GM21723 (cell line): ENCODE measurements around the gene NCAPG2.
"Not testable (repeated sequence)": the region's sequence is repeated elsewhere in the genome, so short reads cannot be mapped to it uniquely, and the experiment has no call there.

Experiments
- ATAC-seq: cut with Tn5 transposase; IDR thresholded peaks from one replicate; pipeline ENCODE4 v1.9.1; 2021; ENCODE audit warnings: mild to moderate bottlenecking, moderate library complexity; ENCODE audit not compliant: unreplicated experiment

NCAPG2 gene

DNA sequence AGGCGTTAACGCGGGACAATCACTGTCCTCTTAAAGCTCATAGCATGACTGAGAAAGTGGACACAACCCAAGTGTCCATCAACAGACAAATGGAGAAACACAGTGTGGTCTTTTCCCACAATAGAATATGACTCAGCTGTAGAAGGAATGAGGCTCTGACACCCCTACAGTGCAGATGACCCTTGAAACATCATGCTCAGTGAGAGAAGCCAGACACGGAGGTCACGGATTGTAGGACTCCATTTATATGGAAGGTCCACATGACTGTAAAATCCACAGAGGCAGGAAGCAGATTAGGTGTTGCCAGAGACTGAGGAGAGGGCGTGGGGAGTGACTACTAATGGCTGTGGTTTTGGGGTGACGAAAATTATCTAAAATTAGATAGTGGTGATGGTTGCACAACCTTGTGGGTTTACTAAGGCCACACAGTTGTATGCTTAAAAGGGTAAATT is 6.1 kb upstream of the NCAPG2 start:
- peak; percentile 75 for ATAC-seq

DNA sequence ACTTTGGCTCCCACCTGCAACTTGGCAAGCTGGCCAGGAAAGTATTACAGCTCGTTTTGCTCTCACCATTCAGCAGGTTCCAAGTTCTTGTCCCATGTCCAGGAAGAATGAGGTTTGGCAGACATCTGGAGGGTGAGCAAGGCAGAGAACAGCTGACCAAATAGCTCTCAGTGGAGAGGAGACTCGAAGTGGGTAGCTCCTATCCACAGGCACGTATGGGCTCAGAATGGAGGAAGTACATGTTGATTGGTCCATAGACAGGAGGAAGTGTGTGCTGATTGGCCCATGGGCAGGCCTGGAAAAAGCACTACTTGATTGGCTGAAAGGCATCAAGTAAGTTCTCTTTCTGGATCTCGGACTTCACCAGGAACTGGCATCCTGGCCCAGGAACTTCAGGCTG is 3.0 kb upstream of the NCAPG2 start:
- ATAC-seq: no peak

DNA sequence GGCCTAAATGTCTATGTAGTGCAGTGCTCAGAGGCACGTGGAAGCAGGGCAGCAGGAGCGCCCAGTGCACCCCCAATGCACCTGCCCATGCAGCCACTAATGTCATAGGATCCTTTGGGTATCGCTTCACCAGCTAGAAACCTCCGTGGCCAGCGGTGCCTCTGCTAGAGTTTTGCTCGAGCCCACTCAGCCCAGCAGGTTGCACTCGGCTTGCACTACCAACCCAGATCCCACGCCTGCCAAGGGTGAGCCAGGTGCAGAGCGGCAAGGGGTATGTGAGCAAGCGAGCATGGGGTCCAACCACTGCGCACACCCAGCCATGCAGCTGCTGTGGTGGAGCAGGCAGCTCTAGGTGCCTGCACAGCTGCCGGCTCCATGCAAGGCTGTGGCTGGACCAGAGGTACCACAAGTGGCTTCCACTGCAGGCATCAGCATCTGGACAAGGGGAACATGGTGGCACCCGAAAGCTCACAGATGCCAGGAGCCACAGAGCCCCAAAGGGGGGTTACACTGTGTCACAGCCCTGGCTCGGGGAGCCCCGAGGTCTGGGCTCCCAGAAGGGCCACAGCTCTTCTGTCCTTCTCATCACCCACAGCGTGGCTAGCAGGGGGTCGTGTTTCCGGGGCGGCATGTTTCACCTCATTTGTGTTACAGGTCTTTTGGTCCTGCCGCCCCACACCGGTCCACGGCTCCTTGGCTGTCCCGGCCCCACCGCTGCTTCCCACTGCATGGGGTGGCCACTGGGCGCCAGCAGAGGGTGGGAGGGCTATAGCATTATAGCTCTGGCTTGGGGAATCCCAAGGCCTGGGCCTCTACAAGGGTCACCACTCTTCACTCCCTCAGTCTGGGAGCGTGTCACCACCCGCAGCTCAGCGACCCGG is 2.3 kb upstream of the NCAPG2 start:
- no peak for ATAC-seq

DNA sequence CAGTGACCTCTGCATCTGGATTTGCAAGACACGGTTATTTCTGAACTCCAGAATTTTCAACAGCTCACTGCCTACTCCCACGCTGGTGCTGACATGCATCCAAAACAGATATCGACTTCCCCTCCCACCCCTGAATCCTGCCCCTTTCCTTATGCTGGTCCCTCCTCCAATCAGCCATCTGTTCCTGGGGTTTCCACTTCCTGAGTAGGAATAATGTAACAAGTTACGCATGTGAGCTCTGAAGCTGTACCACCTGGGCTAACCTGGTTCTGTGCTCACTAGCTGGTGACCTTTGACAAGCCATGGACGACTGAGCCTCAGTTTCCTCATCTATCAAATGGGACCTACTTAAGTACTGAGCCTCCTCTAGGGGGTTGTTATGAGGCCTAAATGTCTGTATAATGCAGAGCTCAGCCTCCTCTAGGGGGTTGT is 1.7 kb upstream of the NCAPG2 start:
- no peak for ATAC-seq

DNA sequence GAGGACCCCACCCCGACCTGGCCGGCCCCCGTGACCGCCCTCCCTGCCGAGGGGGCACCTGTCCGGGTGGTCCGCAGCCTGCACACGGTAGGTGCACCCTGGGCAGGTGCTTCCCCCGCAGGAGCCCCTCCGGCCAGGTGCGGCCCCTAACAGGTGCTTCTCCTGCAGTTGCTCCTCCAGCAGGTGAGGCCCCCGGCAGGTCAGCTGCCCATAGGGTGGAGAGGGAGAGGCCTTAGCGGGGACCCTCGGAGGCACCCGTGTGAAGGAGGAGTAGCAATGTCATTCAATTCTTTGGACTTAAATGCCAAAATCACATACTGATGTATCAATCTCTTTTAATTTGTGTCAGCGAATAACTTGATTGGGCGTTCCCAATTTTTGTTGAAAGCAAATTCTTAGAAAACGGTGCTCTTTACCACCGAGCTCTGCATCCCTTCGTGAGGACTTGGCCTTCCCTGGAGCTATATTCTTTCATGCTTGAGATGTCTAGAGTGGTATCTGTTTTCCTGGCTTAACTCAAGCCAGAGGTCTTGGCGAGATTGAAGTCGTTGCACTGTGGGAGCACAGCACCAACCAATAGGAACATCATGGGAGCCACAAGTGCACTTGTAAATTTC is 738 bp upstream of the NCAPG2 start:
- ATAC-seq: no peak

DNA sequence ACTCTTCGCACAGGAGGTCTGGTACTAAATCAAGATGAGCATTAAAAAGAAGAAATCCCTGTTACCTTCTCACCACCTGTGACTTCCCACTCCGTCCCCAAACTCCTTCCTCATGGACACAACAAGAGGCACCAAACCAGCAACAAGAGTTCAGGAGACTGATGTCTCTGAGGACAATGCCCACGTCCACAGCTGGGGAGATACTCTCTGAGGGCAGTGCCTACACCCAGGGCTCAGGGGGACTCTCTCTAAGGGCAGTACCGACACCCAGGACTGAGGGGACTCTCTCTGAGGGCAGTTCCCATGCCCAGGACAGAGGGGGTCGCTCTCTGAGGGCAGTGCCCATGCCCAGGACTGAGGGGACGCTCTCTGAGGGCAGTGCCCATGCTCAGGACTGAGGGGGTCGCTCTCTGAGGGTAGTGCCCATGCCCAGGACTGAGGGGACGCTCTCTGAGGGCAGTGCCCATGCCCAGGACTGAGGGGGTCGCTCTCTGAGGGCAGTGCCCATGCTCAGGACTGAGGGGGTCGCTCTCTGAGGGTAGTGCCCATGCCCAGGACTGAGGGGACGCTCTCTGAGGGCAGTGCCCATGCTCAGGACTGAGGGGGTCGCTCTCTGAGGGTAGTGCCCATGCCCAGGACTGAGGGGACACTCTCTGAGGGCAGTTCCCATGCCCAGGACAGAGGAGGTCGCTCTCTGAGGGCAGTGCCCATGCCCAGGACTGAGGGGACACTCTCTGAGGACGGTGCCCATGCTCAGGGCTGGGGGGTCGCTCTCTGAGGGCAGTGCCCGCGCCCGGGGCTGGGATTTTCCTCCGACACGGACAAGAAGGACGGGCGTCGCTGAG is 703 bp downstream of the NCAPG2 start:
- ATAC-seq: not testable (repeated sequence)

DNA sequence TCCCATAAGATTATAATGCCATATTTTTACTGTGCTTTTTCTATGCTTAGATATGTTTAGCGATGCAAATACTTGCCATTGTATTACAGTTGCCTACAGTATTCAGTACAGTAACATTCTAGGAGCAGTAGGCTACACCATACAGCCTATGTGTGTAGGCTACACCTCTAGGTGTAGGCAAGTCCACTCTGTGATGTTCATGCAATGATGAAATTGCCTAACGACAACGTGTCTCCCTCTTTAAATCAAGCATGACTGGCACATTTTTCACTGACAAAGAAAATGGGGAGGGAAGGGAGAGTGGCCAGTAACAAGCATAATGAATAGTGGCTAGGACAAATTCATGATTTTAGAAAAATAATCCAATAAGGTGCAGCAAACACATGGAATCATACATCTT is 1.7 kb downstream of the NCAPG2 start:
- ATAC-seq: no peak

DNA sequence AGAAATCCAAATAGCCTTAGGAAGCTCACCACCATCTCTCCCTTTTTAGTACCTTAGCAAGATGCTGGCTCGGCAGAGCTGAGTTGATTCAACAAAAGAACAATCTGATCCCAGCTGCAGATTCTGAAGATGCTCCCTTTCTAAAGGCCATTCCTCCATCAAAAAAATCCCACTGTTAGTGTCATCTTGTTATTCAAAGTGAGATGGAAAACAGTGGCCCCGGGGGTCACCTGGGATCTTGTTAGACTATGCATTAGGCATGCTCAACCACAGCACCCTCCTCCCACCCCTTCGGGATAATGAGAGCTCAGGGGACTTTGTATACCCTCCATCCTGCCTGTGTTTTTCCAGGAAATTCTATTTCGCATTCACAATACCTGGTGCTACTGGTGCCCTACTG is 2.4 kb downstream of the NCAPG2 start:
- ATAC-seq: no peak

DNA sequence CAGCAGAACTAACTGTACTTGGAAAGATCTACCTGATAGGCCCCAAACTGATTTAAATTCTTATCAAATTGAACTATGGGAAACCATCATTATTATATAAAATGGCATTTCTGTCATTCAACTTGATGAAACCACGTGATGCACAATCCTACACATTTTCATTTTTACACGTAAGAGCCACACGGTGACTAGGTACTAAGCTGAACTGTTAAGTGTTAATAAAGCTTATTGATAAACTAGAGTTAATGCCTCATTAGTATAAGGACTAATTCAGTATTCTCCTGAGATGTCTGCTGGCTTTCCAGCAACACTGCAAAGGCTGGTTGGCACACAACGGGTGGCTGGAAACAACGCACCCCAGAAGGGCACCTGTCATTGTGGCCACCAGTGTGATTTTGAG is 4.6 kb downstream of the NCAPG2 start:
- no peak for ATAC-seq

DNA sequence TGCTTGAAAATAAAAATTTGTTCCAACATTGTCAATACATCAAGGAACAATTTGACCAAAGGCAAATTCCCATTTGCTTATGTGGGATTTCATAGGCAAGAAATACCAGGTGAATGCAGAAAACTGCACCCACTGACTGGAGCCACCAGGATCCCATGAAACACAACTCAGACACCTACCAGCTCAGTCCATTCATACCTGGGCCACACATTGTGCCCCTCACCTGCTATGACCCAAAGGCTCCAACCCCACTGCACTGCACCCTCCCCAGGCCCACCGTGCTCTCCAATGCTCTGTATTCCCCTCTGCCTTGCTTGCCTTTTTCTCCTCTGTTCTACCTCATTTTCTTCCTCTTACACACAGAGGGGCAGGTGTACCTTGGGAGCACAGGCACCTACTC is 5.3 kb downstream of the NCAPG2 start:
- no peak for ATAC-seq

DNA sequence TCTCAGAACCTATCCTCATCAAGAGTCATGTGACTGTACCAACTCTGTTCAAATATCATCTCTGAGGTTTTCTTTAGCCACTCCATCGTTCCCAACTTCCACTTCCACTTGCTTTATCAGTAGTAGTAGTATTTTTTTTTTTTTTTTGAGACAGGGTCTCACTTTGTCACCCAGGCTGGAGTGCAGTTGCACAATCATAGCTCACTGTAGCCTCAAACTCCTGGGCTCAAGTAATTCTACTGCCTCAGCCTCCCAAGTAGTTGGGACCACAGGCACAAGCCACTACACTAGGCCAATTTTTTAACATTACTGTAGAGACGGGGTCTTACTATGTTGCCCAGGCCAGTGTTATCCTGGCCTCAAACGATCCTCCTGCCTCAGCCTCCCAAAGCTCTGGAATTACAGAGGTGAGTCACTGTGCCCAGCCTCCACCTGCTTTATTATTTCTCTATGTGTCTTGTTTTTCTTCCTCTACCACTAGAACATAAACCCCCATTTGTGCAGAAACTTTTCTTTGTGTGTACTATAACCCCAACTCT is 5.9 kb downstream of the NCAPG2 start:
- ATAC-seq: no peak

DNA sequence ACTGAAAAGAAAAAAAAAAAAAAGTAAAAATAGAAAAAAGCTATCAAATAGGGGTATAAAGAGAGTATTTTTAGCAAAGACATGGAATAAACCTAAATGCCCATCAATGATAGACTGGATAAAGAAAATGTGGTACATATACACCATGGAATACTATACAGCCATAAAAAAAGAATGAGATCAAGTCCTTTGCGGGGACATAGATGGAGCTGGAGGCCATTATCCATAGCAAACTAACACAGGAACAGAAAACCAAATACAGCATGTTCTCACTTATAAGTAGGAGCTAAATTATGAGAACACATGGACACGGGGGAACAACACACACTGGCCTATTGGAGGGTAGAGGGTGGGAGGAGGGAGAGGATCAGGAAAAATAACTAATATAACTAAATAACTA is 7.0 kb downstream of the NCAPG2 start:
- not testable (repeated sequence) for ATAC-seq

DNA sequence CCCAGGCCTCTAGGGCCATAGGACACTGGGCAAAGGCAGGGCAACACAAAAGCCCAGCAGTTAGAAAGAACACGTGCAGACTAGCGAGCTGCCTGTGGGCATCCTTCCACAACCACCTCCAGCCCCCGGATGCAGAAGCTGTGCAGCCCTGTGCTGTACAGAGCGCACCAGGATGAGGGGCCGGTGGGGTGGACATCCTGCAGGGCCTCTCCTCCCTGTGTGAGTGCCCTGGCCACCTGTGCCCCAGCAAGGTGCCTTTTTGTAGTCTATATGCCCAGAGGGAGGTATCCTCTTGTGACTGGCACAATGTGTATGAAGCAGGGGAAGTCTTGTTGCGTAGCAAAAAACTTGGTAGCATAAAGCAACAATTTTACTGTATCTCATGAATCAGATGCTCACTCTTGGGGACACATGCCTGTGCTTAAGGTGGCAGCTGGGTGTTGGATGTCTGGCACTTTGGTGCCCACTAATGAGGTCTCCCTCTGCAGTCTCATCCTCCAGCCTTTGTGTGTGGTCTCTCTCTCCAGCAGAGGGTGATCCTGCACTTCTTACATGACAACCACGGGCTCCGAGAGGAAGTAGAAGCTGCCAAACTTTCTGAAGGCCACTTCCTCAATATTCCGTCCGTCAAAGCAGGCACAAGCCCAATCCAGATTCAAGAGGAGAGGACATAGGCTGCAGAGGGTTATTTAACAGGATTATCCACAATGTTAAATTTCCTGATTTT is 8.7 kb downstream of the NCAPG2 start:
- peak; percentile 89 for ATAC-seq

DNA sequence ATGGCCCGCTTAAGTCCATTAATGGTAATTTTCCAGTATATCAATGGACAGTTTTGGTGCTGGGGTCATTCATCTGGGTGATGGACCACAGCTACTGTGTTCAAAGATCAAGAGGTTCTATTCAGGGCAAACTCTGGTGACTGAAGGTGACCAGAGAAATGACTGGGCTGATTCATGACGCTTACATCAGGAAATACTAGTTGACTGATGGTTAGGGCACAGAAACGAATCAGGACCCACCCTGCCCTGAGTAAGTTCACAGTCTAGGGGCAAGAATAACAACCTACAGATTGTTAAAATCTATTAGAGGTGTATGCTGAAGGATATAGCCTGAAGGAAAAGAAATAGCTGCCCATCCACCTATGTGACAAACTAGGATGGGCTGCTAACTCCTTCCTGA is 9.5 kb downstream of the NCAPG2 start:
- no peak for ATAC-seq

DNA sequence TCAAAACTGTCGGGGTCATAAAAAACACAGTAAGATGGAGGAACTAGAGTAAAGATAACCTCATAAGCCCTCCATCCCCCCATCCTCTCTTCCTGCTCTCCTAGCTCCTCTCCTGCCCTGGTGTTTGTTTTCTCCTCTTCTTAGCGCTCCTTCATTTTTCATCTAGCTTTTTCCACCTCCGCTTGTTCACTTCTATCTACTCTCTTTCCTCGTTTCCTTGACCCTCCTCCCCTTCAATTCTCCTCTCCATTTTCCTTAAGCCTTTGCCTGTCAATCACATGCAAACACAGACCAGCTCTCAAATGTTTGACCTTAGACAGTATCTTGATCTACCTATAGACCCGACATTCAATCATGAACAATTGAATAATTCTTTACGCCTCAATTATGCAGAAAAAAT is 10.0 kb downstream of the NCAPG2 start:
- no peak for ATAC-seq

DNA sequence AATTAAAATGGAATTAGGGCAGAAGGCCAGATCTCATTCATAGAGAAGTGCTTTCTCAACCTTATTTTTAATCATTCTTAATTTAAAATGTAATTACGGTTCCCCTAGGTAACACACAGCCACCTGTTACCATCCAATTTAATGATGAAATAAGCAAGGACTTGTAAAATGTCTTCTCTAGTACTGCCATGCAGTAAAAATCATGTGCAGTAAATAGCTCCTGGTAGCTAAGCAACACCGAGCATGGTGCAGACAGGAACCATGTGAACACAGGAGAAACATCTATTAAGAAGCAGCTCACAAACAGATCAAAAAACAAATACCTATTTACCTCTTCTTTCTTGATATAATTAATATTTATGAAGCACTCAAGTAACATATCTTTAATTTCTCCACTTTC is 15.1 kb downstream of the NCAPG2 start:
- no peak for ATAC-seq

DNA sequence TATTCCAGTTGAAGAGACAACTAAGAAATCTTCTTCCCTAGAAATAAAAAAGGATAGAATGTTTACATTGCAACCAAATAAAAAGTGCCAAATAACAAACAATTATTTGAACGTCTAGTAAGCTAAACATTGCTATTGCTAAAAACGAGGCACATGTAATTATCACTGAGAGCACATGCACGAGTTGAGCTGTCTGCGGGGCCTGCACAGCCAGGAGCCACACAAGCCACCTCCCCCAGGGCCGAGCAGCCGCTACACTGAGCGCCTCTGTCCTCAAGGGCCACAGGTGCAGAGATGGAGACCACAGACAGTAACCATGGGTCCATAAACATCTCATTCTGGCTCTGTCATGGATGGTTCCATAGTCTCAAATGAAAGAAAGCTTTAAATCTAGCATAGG is 17.2 kb downstream of the NCAPG2 start:
- ATAC-seq: no peak

DNA sequence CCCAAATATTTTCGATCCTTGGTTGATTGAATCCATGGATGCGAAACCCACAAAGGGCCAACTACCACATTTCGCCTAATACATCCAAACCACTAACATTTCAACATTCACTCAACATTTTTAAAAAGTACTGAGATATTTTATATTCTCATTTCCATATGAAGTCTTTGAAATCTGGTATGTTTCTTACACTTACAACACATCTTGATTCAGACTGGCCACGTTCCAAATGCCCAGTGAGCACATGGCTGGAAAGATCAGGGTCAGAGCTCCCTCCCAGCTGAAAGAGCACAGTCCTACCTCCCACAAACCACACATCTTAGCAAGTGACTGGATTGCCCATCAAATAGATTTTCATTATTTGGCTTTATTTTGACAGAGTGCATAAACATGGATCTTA is 18.9 kb downstream of the NCAPG2 start:
- no peak for ATAC-seq

DNA sequence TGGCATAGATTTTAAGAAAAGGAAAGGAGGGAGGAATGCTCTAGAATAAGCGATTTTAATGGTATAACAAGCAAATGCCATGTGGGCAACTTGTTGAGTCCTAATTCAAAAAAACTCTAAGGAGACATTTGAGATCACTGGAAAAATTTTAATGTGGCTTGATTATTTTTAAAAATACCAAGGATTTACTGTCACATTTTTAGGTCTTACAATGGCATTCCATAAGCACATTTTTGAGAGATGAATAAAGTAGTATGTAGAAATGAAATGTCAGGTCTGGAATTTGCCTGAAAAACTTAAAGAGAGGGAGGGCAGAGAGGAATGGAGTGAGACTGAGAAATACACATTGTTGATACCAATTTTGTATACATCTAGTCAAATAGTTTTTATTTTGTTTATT is 20.3 kb downstream of the NCAPG2 start:
- no peak for ATAC-seq

DNA sequence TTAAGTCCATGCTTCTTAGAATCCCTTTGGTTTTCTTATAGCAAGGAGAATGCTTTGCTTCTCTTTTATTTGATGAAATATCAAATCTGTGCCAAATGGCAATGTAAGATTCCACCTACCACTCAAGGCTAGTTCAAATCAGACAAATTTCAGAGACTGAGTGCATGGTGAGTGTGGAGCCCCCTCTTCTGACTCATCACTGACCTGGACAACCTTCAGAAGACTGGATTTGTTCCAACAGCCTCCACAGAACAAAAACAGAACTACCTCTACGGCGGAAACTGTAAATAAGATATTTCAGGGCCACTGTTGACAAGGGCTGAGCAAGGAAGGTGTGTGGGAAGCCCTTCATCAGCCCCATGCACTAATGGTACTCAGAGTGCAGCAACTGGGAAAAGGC is 21.1 kb downstream of the NCAPG2 start:
- no peak for ATAC-seq

DNA sequence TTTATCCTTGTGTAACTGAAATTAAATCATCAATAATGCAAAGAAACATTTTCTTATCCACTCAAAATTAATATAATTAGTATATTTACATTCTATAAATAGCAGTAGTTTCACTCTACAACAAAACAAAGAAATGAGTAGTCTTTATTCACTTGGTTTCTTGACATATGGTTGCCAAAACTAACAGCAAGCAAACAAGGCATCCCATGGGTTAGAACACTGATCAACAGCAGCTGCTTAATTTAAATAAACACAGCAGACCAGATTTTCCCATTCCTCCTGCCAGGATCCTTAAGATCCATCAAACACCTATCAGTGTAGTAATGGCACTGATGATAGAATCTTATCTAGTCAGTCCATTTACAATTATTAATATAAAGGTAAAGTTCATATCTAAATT is 22.1 kb downstream of the NCAPG2 start:
- no peak for ATAC-seq
